NCI-H2171 (cell line): ENCODE results near the gene DDIAS.
"Not testable (repeated sequence)": the region's sequence is repeated elsewhere in the genome, so short reads cannot be mapped to it uniquely, and the experiment has no call there.

Source experiments
- DNase-seq: peaks from one replicate; lab custom pipeline; 2025; lab: John Stamatoyannopoulos, UW

DDIAS gene

DNA sequence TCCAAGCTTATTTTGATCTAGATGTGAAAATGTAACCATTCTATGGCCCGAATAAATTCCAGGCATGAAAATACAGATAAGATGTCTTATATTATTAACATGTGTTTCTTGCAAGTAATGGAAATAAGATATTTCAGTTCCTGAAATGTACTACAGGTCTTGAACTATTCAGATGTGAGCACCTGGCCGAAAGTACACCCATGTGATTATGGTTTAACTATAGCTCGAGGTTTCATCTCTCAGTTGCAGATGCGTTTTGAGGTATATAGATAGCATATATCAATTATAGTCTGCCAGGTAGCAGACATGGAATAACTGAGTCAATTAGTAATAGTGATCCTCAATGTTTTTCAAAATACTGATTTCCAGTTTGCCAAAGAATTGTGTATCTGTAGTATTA lies 68.3 kb downstream of the DDIAS start:
- DNase-seq = no peak

GRCh38 chr11:82970507-82971083 lies 69.1 kb downstream of the DDIAS start:
- not testable (repeated sequence) for DNase-seq

GRCh38 chr11:82971519-82971946 lies 70.0 kb downstream of the DDIAS start:
- not testable (repeated sequence) for DNase-seq

- no peak for DNase-seq
Observed at GRCh38 chr11:82972103-82972502, 70.6 kb downstream of the DDIAS start.

DNA sequence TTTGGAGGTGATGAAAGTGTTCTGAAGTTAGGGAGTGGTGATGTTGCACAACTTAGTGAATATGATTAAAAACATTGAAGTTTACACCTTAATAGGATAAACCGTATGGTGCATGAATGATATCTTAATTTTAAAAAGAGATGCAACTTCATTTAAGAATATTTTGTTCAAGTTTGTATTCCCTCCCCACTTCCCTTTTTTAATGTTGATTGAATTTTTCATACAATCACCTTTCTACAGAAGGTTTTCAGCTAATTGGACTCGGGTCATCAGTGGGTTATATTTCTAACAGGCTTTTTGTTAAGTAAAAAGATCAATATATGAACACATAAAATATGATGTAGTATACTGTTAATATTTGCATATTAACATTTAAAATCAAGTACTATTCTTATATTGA lies 72.6 kb downstream of the DDIAS start:
- no peak for DNase-seq

DNA sequence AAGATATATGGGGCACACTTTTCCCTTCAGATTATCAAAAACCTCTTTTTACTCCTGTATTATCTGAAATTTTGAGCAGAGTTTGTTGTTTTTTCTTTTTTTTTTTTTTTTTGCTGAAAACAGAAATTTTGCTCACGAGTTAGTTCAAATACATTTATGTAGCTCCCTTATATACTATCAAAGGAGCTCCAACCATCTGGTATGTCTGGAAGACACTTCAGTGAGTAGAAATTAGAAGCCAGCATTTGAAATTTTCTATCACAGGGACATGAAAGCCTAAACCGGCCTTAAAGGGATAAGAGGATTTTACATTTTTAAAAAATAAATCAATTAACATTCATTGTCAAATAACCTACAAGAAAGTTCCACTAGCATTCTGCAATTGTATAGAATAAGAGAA lies 73.3 kb downstream of the DDIAS start:
- DNase-seq = no peak

- no peak for DNase-seq
Observed at GRCh38 chr11:82975882-82976281, 74.3 kb downstream of the DDIAS start.

GRCh38 chr11:82976786-82977185 lies 75.2 kb downstream of the DDIAS start:
- no peak for DNase-seq

DNA sequence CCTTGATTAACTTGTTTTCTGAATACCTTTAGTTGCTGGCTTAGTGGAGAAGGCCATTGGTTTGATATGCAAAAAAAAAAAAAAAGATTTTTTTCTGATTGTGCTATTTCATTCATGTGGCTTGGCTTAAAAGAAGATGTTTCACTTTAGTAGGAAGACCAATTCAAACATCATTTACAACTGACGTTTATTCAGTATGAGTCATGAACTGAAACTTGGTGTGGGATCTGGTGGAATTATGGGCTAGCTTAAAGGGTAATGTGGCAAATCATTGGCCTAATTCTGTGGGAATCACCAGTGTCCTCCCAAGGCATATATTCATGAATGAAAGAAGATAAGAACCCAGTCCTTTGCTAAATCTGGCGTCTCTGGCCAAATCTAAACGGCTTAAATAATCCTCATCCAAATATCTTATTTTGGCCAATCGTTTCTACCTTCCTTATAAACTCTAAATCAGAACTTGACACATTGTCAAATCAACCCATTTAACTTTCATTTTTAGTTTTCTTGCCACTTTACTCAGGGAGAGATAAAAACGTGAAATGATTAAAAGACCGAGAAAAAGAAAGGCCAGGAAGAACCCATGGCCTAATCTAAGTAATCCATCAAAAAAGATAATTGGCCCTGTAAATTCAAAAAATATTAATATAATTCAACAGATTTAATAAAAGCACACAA lies 77.0 kb downstream of the DDIAS start:
- no peak for DNase-seq

DNA sequence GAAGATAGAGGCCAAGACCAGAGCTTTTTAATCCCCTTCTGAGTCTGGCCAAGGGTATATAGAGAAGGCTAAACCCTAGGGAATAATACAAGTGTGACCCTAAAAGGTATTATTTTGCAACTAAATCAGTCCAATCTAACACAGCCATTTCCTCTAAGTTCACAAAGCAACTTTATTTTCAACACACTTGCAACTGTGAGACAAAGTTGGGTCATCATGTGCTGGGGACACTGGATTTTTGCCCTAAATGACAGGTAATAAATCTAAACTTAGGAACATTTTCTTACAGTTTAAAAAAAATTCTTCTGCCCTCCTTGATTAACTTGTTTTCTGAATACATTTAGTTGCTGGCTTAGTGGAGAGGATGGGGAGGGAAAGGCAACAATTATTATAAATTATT lies 78.3 kb downstream of the DDIAS start:
- DNase-seq = no peak

- DNase-seq = no peak
Observed at GRCh38 chr11:82980292-82980691, 78.8 kb downstream of the DDIAS start.

DNA sequence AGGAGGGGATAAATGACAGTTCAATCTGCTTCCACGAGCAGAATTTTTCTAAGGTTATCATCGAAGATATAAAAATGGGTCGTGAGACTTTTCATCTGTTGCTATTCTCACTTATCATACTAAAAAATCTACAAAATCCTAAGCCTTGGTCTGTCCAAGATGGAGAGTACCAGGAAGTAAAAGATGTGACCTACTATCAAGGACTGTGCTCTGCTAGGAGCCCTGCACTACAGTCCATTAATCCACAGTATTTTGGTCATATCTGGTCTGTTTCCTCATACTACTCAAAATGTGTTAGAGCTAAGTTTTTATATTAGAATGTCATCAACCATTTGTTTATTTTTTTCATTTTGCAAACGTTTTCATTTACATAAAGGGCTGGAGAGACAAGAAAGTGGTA lies 79.4 kb downstream of the DDIAS start:
- no peak for DNase-seq

DNA sequence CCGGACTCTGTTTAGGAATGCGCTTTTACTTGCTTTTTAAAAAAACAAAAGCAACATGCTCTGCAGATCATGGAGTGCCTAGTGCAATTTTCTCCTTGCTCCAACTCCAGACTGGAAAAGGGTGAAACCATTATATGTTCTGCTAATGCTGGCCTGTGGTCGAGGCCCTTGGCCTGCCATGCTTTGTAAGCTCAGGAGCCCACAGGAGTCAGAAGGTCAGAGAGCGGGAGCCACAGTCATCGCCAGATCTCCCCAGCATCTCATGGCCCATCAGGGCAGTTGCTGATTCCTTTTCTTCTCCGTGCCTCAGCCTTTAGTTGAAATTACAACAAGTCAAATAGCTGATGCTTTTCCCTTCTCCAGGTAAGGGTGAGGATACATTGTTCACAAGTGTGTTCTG lies 80.3 kb downstream of the DDIAS start:
- DNase-seq = no peak
